ENCODE data around the gene SH3RF1. TPM values are rescaled to one million over a fixed set of nuclear protein-coding genes. Genes with fewer than 3 reads are reported as not detected.
A peak's percentile ranks its signal among the peaks of the same experiment; 100 is the strongest.
"Not testable (repeated sequence)": the region's sequence is repeated elsewhere in the genome, so short reads cannot be mapped to it uniquely, and the experiment has no call there.

SH3RF1 gene
- polyA plus RNA-seq, 5 donors: 18.7 to 20.9 (median 19.0) TPM

- no peak for DNase-seq
These were observed 69.3 kb downstream of the SH3RF1 start for GRCh38 chr4:169201222-169202144.

GRCh38 chr4:169200361-169201030 is 70.3 kb downstream of the SH3RF1 start:
- no peak for DNase-seq

- DNase-seq: no peak
These were observed 71.6 kb downstream of the SH3RF1 start for GRCh38 chr4:169199184-169199583.

- DNase-seq: no peak
These were observed 72.6 kb downstream of the SH3RF1 start for GRCh38 chr4:169198167-169198566.

DNA sequence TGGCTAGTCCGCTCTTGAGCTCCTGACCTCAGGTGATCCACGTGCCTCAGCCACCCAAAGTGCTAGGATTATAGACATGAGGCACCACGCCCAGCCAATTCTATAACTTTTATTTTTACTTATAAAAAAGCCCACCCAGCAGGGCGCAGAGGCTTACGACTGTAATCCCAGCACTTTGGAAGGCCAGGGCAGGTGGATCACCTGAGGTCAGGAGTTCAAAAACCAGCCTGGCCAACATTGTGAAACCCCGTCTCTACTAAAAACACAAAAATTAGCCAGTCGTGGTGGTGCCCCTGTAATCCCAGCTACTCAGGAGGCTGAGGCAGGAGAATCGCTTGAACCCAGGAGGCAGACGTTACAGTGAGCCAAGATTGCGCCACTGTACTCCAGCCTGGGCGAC is 73.5 kb downstream of the SH3RF1 start:
- not testable (repeated sequence) for DNase-seq

GRCh38 chr4:169195032-169195431 is 75.7 kb downstream of the SH3RF1 start:
- DNase-seq: no peak

DNA sequence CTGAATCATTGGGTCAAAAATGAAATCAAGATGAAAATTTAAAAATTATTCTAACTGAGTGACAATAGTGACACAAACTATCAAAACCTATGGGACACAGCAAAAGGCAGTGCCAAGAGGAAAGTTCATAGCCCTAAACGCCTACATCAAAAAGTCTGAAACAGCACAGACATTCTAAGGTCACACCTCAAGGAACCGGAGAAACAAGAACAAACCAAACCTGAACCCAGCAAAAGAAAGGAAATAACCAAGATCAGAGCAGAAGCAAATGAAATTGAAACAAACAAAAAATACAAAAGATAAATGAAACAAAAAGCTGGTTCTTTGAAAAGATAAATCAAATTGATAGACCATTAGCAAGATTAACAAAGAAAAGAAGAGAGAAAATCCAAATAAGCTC is 80.8 kb downstream of the SH3RF1 start:
- DNase-seq: not testable (repeated sequence)

DNA sequence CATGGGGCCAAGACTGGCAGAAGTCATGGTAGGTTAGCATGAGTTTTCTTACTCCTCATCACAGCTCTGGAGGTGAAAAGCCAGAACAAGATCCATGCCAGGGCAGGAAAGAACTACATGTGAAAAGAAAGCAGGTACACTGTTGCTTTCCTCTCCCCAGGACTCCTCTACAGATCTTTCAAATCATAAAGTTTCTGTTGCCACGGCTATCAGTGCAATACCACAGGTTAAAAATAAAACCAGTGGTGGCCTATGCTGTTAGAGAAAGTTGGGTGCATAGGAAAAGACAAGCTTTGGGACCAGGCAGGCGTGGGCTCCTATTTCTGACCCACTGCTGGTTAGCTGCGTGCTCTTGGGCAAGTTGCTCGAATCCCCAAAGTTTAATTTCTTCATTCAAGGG is 81.4 kb downstream of the SH3RF1 start:
- DNase-seq: no peak

DNA sequence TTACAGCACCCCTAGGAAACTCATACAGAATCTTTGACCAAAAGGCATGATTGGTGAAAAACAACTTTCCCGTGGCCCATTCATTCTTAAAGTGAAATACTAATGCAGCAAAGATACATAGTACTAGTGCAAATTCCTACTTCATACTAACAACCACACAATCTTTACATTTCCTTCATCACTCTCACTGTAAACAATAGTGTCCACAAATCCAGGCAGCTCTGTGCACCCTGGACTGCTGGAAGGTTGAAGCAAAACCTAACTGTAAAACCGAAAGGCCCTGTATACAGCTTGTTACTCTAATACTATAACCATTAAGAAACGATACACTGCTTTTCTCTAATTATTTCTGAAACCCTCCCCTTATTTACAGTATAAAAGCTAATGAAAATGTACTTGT is 82.6 kb downstream of the SH3RF1 start:
- DNase-seq: no peak

- DNase-seq: no peak
These were observed 85.4 kb downstream of the SH3RF1 start for GRCh38 chr4:169185133-169185956.

- DNase-seq: no peak
These were observed 86.1 kb downstream of the SH3RF1 start for GRCh38 chr4:169184686-169185085.

DNA sequence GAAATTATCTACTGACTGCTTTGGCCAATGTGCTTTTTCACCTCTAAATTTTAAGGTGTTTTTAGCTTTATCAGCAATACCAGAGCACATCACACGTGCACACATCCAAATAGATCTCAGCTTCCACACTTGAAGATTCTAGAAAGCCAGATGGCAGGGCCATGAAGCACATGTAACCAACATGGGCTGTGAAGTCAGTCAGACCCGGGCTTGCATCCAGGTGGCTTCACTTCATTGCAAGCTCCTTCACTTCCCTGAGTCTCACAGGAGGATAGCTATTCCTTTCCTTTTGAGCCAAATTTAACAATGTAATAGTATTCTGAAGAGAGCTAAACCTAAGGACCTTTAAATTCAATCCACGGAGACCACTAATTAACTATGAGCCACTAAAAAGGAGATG is 86.5 kb downstream of the SH3RF1 start:
- no peak for DNase-seq

GRCh38 chr4:169183581-169183980 is 87.2 kb downstream of the SH3RF1 start:
- DNase-seq: no peak

DNA sequence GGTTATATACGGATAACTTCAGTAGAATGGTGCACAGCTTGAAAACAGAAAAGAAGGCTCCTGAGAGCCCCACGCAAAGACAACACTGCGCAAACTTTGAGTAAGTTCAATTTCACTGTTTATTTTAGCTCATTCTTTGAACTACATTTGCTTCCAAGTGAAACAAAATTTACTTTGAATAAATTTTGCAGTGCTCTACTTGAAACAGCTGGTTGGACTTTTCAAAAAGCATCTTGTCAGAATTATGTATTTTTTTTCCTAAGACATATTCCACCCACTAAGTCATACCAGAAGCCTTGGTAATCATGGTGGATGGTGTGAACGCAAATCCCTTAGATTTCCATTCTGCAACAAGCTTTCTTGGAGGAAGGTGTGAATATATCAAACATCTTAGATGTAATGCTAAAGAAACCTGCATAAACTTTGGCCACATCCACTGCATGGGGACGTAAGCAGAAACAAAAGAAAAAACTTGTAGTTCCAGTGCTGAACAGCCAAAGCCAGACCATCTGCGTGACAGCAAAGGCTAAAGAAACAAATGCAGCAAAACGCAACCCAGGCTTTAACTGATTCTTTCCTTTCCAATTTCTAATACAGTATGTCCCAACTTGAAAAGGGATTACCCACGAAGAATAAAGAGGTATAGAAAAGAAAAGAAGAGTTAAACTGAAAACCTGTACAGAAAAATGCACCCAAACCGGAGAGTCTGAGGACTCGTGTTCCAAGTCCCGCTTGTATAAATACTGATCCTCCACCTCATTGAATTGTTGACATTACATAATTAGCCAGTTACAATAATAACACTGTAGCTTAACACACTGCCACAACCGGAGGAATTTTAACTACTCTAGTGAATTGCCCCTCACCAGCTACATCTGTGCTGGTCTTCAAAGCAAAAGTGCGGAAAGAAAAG is 90.9 kb downstream of the SH3RF1 start:
- DNase-seq: peak in 1 of 2 donors; percentile 51

- not testable (repeated sequence) for DNase-seq
These were observed 92.7 kb downstream of the SH3RF1 start for GRCh38 chr4:169178092-169178491.

DNA sequence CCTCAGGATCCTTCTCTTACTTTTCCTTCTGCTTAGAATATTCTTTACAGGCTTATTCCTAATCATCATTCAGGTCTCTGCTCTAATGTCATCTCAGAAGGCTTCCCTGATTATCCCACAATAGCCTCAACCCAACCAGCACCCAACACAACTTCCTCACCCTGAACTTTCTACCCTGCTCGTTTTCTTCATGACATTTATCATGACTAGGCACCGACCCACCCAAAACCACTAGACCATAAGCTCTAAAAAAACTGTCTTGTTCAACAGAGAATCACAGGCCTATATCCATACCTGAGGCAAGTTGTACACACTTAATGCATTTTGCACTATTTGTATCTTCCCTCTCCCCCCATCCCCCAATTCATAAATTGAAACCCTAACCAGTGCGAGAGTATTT is 95.3 kb downstream of the SH3RF1 start:
- no peak for DNase-seq

GRCh38 chr4:169175035-169175434 is 95.7 kb downstream of the SH3RF1 start:
- DNase-seq: no peak

- DNase-seq: no peak
These were observed 96.5 kb downstream of the SH3RF1 start for GRCh38 chr4:169174247-169174646.

DNA sequence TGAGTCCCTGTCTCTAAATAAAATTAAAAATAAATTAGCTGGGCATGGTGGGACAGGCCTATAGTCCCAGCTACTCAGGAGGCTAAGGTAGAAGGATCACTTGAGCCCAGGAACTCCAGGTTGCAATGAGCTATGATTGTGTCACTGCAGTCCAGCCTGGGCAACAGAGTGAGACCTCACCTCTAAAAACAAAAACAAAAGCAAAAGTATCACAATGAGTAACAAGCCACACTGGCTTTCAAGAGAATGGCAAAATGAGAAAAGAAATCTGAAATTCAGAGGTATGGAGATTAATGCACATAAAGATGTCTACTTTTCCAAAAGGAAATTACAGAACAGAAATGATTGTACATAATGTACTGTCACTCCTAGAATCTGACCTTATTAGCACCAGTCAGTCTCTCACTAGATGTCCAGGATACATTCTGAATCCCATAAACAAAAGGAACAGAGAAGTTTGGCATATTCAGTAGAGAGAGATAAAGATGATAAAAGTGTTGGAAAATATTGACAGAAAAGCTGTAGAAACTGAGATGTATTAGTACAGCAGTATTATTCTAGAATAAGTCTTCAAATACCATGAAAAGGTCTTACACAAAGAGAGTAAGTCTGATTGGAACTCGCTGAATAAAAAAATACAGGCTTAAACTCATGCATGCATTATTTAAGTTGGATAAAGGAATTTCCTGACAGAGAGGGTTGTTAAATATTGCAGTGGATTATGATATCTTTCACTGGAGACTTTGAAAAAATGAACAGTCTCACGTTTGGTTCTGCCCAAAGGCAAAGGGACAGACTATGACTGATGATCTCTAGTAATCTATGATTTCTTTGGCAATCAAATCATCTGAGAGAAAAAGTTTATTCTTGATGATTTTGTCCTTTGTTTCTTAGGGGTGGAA is 102.5 kb downstream of the SH3RF1 start:
- no peak for DNase-seq
